ENCODE data around the gene H2BK1.

The H2BK1 gene

GRCh38 chr7:151208253-151208862, 1.9 kb downstream of the H2BK1 start:
- TF ChIP-seq FOXM1 (IDR thresholded peaks at IDR 0.05; ENCODE audit: borderline replicate concordance) (no peak), CTBP1 (IDR thresholded peaks at IDR 0.05; ENCODE audit: borderline replicate concordance) (no peak), TARDBP (IDR thresholded peaks at IDR 0.05) (no peak), HDGF (IDR thresholded peaks at IDR 0.05; ENCODE audit: borderline replicate concordance) (no peak), BHLHE40 (IDR thresholded peaks at IDR 0.05; ENCODE audit: borderline replicate concordance) (no peak; the same call in 1 of the 2 replicates), FOXA1 (IDR thresholded peaks at IDR 0.05) (no peak), ZNF384 (IDR thresholded peaks at IDR 0.05) (no peak), ARNT (IDR thresholded peaks at IDR 0.05) (no peak), ELF4 (IDR thresholded peaks at IDR 0.05) (no peak), SP1 (IDR thresholded peaks at IDR 0.05) (no peak), NFRKB (IDR thresholded peaks at IDR 0.05) (no peak), L3MBTL2 (conservative IDR thresholded peaks at IDR 0.05) (no peak), SUZ12 (IDR thresholded peaks at IDR 0.05) (no peak), FOXK2 (IDR thresholded peaks at IDR 0.05) (no peak), LEF1 (IDR thresholded peaks at IDR 0.05; ENCODE audit: borderline replicate concordance) (no peak), PKNOX1 (IDR thresholded peaks at IDR 0.05) (no peak)
- no peak for DNase-seq (ENCODE audit: extremely low spot score)
- ChIA-PET CTCF (no interaction called here), POLR2A (interaction anchor here (3.1 kb wide), 1 partner anchor 19 kb away, joined by 16 read pairs; the partner anchor contains the start of gene ABCF2)

GRCh38 chr7:151207804-151208203, 2.5 kb downstream of the H2BK1 start:
- ChIA-PET CTCF (interaction anchor here (0.9 kb wide), 1 partner anchor 70 kb away, joined by 3 read pairs; no protein-coding TSS in a partner anchor), POLR2A (interaction anchor here (1.6 to 3.1 kb wide), 2 partner anchors 13 to 19 kb away, joined by 4 to 16 read pairs; partner anchors contain the start of gene ABCF2)
- DNase-seq (ENCODE audit: extremely low spot score), result no peak
- TF ChIP-seq SP1 (IDR thresholded peaks at IDR 0.05), result no peak
- TF ChIP-seq ZNF384 (IDR thresholded peaks at IDR 0.05), result no peak
- no peak for TF ChIP-seq L3MBTL2 (conservative IDR thresholded peaks at IDR 0.05)
- no peak for TF ChIP-seq NFRKB (IDR thresholded peaks at IDR 0.05)

GRCh38 chr7:151207315-151207714, 3.0 kb downstream of the H2BK1 start:
- CTCF ChIA-PET, result interaction anchor here (0.9 kb wide), 1 partner anchor 70 kb away, joined by 3 read pairs; no protein-coding TSS in a partner anchor
- TF ChIP-seq ARNT (IDR thresholded peaks at IDR 0.05), result no peak
- no peak for TF ChIP-seq ZNF384 (IDR thresholded peaks at IDR 0.05)
- no peak for TF ChIP-seq BHLHE40 (IDR thresholded peaks at IDR 0.05; ENCODE audit: borderline replicate concordance)
- no peak for TF ChIP-seq HDGF (IDR thresholded peaks at IDR 0.05; ENCODE audit: borderline replicate concordance)
- no peak for TF ChIP-seq LEF1 (IDR thresholded peaks at IDR 0.05; ENCODE audit: borderline replicate concordance)
- no peak for TF ChIP-seq L3MBTL2 (conservative IDR thresholded peaks at IDR 0.05)
- no peak for TF ChIP-seq SUZ12 (IDR thresholded peaks at IDR 0.05)
- POLR2A ChIA-PET, result interaction anchor here (1.6 to 3.1 kb wide), 3 partner anchors 12 to 25 kb away, joined by 4 to 16 read pairs (median 6); partner anchors contain the start of genes ABCF2 and CHPF2
- no peak for DNase-seq (ENCODE audit: extremely low spot score)

GRCh38 chr7:151206914-151207313, 3.4 kb downstream of the H2BK1 start:
- DNase-seq (ENCODE audit: extremely low spot score), result no peak
- TF ChIP-seq HDGF (IDR thresholded peaks at IDR 0.05; ENCODE audit: borderline replicate concordance) (no peak), SP1 (IDR thresholded peaks at IDR 0.05) (no peak), FOXK2 (IDR thresholded peaks at IDR 0.05) (no peak), FOXA1 (IDR thresholded peaks at IDR 0.05) (no peak), ELF4 (IDR thresholded peaks at IDR 0.05) (no peak), LEF1 (IDR thresholded peaks at IDR 0.05; ENCODE audit: borderline replicate concordance) (no peak), SUZ12 (IDR thresholded peaks at IDR 0.05) (no peak), FOXM1 (IDR thresholded peaks at IDR 0.05; ENCODE audit: borderline replicate concordance) (no peak), PKNOX1 (IDR thresholded peaks at IDR 0.05) (no peak; the same call in 1 of the 2 replicates), BHLHE40 (IDR thresholded peaks at IDR 0.05; ENCODE audit: borderline replicate concordance) (no peak), ARNT (IDR thresholded peaks at IDR 0.05) (no peak), L3MBTL2 (conservative IDR thresholded peaks at IDR 0.05) (no peak), CTBP1 (IDR thresholded peaks at IDR 0.05; ENCODE audit: borderline replicate concordance) (no peak), NFRKB (IDR thresholded peaks at IDR 0.05) (no peak), TARDBP (IDR thresholded peaks at IDR 0.05) (no peak), ZNF384 (IDR thresholded peaks at IDR 0.05) (no peak)
- CTCF ChIA-PET, result interaction anchor here (0.9 kb wide), 1 partner anchor 70 kb away, joined by 3 read pairs; no protein-coding TSS in a partner anchor
- POLR2A ChIA-PET, result interaction anchor here (1.6 to 3.1 kb wide), 3 partner anchors 12 to 26 kb away, joined by 4 to 16 read pairs (median 6); partner anchors contain the start of genes ABCF2 and CHPF2

- ChIA-PET CTCF (no interaction called here), POLR2A (interaction anchor here (2.0 to 3.1 kb wide), 2 partner anchors 21 to 27 kb away, joined by 6 to 16 read pairs; partner anchors contain the start of genes ABCF2 and CHPF2)
- TF ChIP-seq PKNOX1 (IDR thresholded peaks at IDR 0.05), result no peak
- no peak for TF ChIP-seq BHLHE40 (IDR thresholded peaks at IDR 0.05; ENCODE audit: borderline replicate concordance)
- TF ChIP-seq FOXA1 (IDR thresholded peaks at IDR 0.05), result no peak
- TF ChIP-seq TARDBP (IDR thresholded peaks at IDR 0.05), result no peak
- TF ChIP-seq SP1 (IDR thresholded peaks at IDR 0.05), result no peak
- TF ChIP-seq NFRKB (IDR thresholded peaks at IDR 0.05), result no peak
- no peak for TF ChIP-seq CTBP1 (IDR thresholded peaks at IDR 0.05; ENCODE audit: borderline replicate concordance)
- TF ChIP-seq L3MBTL2 (conservative IDR thresholded peaks at IDR 0.05), result no peak
- no peak for TF ChIP-seq FOXK2 (IDR thresholded peaks at IDR 0.05)
- TF ChIP-seq HDGF (IDR thresholded peaks at IDR 0.05; ENCODE audit: borderline replicate concordance), result no peak
- TF ChIP-seq LEF1 (IDR thresholded peaks at IDR 0.05; ENCODE audit: borderline replicate concordance), result no peak
- DNase-seq (ENCODE audit: extremely low spot score), result no peak
Observed at GRCh38 chr7:151205730-151206129, 4.6 kb downstream of the H2BK1 start.

All from HEK293T (cell line).